A549 (cell line): ENCODE results near the gene KIF26A. TPM values are rescaled to one million over a fixed set of nuclear protein-coding genes. Genes with fewer than 3 reads are reported as not detected.

Experiments
- ATAC-seq, 2 experiments: fragments of 200-7000 bp in 1 of 2; fragments of >200 bp in 1 of 2; cut with Nextera tagmentation in 1 of 2; cut with Tn5 transposase in 1 of 2; 3 replicates each; pipeline versions ENCODE4 v1.8.0 to v1.9.1; 2018 to 2020; ENCODE audit warnings: mild to moderate bottlenecking in 1 of 2, moderate library complexity in 1 of 2
- CTCF ChIA-PET: fragments of 300-600 bp; sonication (Branson Sonifier 250); formaldehyde crosslinking; extraction: SDS; loops from one replicate; lab custom pipeline; 2021; ENCODE audit warnings: antibody characterized with exemption, inconsistent platforms; lab: Yijun Ruan, JAX
- POLR2A ChIA-PET: fragments of 350-600 bp; formaldehyde crosslinking; extraction: SDS; loops from one replicate; lab custom pipeline; 2021; ENCODE audit warnings: antibody characterized with exemption, inconsistent platforms; lab: Yijun Ruan, JAX
- DNase-seq, 2 experiments: peaks; one replicate each; pipeline versions ENCODE4 v3.0.0 to v3.0.0-alpha.2; 2011 to 2016; ENCODE audit warnings: low read depth in 1 of 2, low spot score in 1 of 2
- FAIRE-seq: peaks from 2 replicates; lab custom pipeline; 2011; peaks lifted over from hg19 to GRCh38; lab: Jason Lieb, UNC
- H3K27ac ChIP-seq, 2 experiments: fragments of >200 bp; sonication (Bioruptor Twin); formaldehyde crosslinking; 3 replicates each; pipeline ENCODE4 v1.5.1; 2016 to 2017
- H3K4me1 ChIP-seq: fragments of >200 bp; sonication (Bioruptor Twin); formaldehyde crosslinking; 3 replicates; pipeline ENCODE4 v1.6.1; 2016
- H3K4me2 ChIP-seq: fragments of >200 bp; sonication (Bioruptor Twin); formaldehyde crosslinking; 3 replicates; pipeline ENCODE4 v1.6.1; 2016
- H3K4me3 ChIP-seq: fragments of >200 bp; sonication (Bioruptor Twin); formaldehyde crosslinking; 3 replicates; pipeline ENCODE4 v1.5.1; 2016
- H3K9me3 ChIP-seq: fragments of >200 bp; sonication (Bioruptor Twin); formaldehyde crosslinking; 3 replicates; pipeline ENCODE4 v1.6.1; 2016
- BHLHE40 ChIP-seq: IDR thresholded peaks from 2 replicates; pipeline ENCODE4 v1.6.1; 2012; ENCODE audit warnings: low read depth, low read length, inconsistent platforms
- CBX2 ChIP-seq: fragments of 200-600 bp; sonication (generic); IDR thresholded peaks from 2 replicates; pipeline ENCODE4 v1.6.1; 2016; ENCODE audit warnings: low read depth, mild to moderate bottlenecking, borderline replicate concordance
- CBX8 ChIP-seq: fragments of 200-600 bp; sonication (generic); IDR thresholded peaks from 2 replicates; pipeline ENCODE4 v1.6.1; 2016
- CHD4 ChIP-seq: fragments of 200-600 bp; sonication (generic); IDR thresholded peaks from 2 replicates; pipeline ENCODE4 v1.6.1; 2016; ENCODE audit warnings: antibody characterized with exemption, mild to moderate bottlenecking, borderline replicate concordance
- EHF ChIP-seq: fragments of 250-450 bp; sonication (Bioruptor Pico); IDR thresholded peaks from 2 replicates; pipeline ENCODE4 v1.5.0; 2020; ENCODE audit warnings: mild to moderate bottlenecking
- FOXS1 ChIP-seq: fragments of 250-450 bp; sonication (Bioruptor Pico); IDR thresholded peaks from 2 replicates; pipeline ENCODE4 v1.5.0; 2020; ENCODE audit warnings: mild to moderate bottlenecking, moderate library complexity
- HDAC2 ChIP-seq: fragments of 200-600 bp; sonication (generic); IDR thresholded peaks from 2 replicates; pipeline ENCODE4 v1.6.1; 2016
- HMGXB4 ChIP-seq: fragments of 250-450 bp; sonication (Bioruptor Pico); IDR thresholded peaks from 2 replicates; pipeline ENCODE4 v1.5.0; 2021; ENCODE audit warnings: mild to moderate bottlenecking, moderate library complexity, borderline replicate concordance
- HOXA7 ChIP-seq: fragments of 250-450 bp; sonication (Bioruptor Pico); IDR thresholded peaks from 2 replicates; pipeline ENCODE4 v1.5.0; 2020; ENCODE audit warnings: mild to moderate bottlenecking, moderate library complexity
- MAFK ChIP-seq: fragments of 450-650 bp; IDR thresholded peaks from 2 replicates; pipeline ENCODE4 v1.6.1; 2014; ENCODE audit not compliant: partially characterized antibody
- MYC ChIP-seq: IDR thresholded peaks from 2 replicates; pipeline ENCODE4 v1.6.1; 2012; ENCODE audit warnings: mild to moderate bottlenecking, inconsistent platforms, low read length, improper control_type of control experiment, borderline replicate concordance
- NFE2L2 ChIP-seq: fragments of 150-350 bp; conservative IDR thresholded peaks from 2 replicates; pipeline ENCODE4 v1.6.1; 2014; ENCODE audit warnings: low read length
- PHF8 ChIP-seq: fragments of 200-600 bp; sonication (generic); IDR thresholded peaks from 2 replicates; pipeline ENCODE4 v1.6.1; 2016; ENCODE audit warnings: low read depth, mild to moderate bottlenecking, antibody characterized with exemption, moderate library complexity, borderline replicate concordance
- RAD21 ChIP-seq, 2 experiments: fragments of >200 bp in 1 of 2; sonication (Bioruptor Twin) in 1 of 2; formaldehyde crosslinking in 1 of 2; IDR thresholded peaks in 1 of 2; conservative IDR thresholded peaks in 1 of 2; 2 replicates in 1 of 2; 3 replicates in 1 of 2; pipeline ENCODE4 v1.6.1; 2012 to 2018; ENCODE audit warnings: inconsistent platforms in 1 of 2
- RARB ChIP-seq: fragments of 250-450 bp; sonication (Bioruptor Pico); IDR thresholded peaks from 2 replicates; pipeline ENCODE4 v1.8.0; 2021; ENCODE audit warnings: mild to moderate bottlenecking, moderate library complexity
- RFX5 ChIP-seq: fragments of 450-650 bp; IDR thresholded peaks from 2 replicates; pipeline ENCODE4 v1.7.1; 2014; ENCODE audit warnings: antibody characterized with exemption, mild to moderate bottlenecking, moderate library complexity
- SMC3 ChIP-seq: fragments of >200 bp; sonication (Bioruptor Twin); formaldehyde crosslinking; IDR thresholded peaks from 3 replicates; pipeline ENCODE4 v1.6.1; 2018; ENCODE audit warnings: inconsistent platforms
- ZC3H11A ChIP-seq: fragments of 450-650 bp; IDR thresholded peaks from 2 replicates; pipeline ENCODE4 v1.6.1; 2014; ENCODE audit warnings: antibody characterized with exemption, mild to moderate bottlenecking
- ZFP36 ChIP-seq: fragments of 450-650 bp; IDR thresholded peaks from 2 replicates; pipeline ENCODE4 v1.6.1; 2014; ENCODE audit warnings: borderline replicate concordance; ENCODE audit not compliant: partially characterized antibody
- ZSCAN20 ChIP-seq: fragments of 250-450 bp; sonication (Bioruptor Pico); IDR thresholded peaks from 2 replicates; pipeline ENCODE4 v1.8.0; 2022; ENCODE audit warnings: mild to moderate bottlenecking, moderate library complexity
- WGBS: methylation state at CpG from one replicate; pipeline ENCODE4 v1.1.6; 2017; ENCODE audit errors: missing lambda C conversion rate; 5-methylcytosine and 5-hydroxymethylcytosine counted together
- polyA plus RNA-seq, 4 experiments: library from polyadenylated mRNA; depleted of rRNA in 3 of 4; stranded (reverse); fragments of >200 nt; fragmentation: RNase III in 1 of 4; extraction: RNeasy Plus Mini Kit Qiagen cat#74134 plus additional on column Dnase treatment in 1 of 4; gene quantifications; 2 replicates in 3 of 4; 3 replicates in 1 of 4; pipeline ENCODE4 v1.2.3, GENCODE V29; 2011 to 2017
- TF ChIP-seq, protein P1 (sequence below): fragments of 250-450 bp; sonication (Bioruptor Pico); IDR thresholded peaks from 2 replicates; pipeline ENCODE4 v1.5.0; 2020; ENCODE audit warnings: low read depth, mild to moderate bottlenecking, moderate library complexity

KIF26A gene
- polyA plus RNA-seq, 2 of the 4 experiments (the other 2 are of a cell fraction) = 0.28 to 2.3 TPM

DNA sequence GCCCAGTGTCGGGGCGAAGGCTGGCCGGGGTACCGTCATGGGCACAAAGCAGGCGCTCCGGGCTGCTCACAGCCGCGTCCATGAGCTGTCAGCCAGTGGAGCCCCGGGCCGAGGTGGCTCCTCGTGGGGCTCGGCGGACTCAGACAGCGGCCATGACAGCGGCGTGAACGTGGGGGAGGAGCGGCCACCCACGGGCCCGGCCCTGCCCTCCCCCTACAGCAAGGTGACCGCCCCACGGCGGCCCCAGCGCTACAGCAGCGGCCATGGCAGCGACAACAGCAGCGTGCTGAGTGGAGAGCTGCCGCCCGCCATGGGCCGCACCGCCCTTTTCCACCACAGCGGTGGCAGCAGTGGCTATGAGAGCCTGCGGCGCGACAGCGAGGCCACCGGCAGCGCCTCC lies 39.0 kb downstream of the KIF26A start:
- ATAC-seq (peak in 1 of 2 experiments; percentile 43; a peak in 3 of 6 replicates), FAIRE-seq (no peak), DNase-seq (no peak)
- no CpG with 5 or more reads among the region's 38 CpGs for WGBS
- H3K27ac ChIP-seq = no peak overlapping the region
- no peak for TF ChIP-seq HOXA7 (CRISPR knock-in tag)
- no peak for TF ChIP-seq ZFP36
- TF ChIP-seq, protein P1, sequence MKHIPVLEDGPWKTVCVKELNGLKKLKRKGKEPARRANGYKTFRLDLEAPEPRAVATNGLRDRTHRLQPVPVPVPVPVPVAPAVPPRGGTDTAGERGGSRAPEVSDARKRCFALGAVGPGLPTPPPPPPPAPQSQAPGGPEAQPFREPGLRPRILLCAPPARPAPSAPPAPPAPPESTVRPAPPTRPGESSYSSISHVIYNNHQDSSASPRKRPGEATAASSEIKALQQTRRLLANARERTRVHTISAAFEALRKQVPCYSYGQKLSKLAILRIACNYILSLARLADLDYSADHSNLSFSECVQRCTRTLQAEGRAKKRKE (CRISPR knock-in tag) = no peak
- no peak for TF ChIP-seq EHF (CRISPR knock-in tag)
- TF ChIP-seq ZSCAN20 (CRISPR knock-in tag) = no peak
- TF ChIP-seq MYC = no peak
- ChIA-PET CTCF (no interaction called here), POLR2A (no interaction called here)
- H3K4me1 ChIP-seq = no peaks in the 10 kb centered on the region
- no peaks in the 10 kb centered on the region for H3K9me3 ChIP-seq
- no peak overlapping the region for H3K4me3 ChIP-seq
- no peak overlapping the region for H3K4me2 ChIP-seq

DNA sequence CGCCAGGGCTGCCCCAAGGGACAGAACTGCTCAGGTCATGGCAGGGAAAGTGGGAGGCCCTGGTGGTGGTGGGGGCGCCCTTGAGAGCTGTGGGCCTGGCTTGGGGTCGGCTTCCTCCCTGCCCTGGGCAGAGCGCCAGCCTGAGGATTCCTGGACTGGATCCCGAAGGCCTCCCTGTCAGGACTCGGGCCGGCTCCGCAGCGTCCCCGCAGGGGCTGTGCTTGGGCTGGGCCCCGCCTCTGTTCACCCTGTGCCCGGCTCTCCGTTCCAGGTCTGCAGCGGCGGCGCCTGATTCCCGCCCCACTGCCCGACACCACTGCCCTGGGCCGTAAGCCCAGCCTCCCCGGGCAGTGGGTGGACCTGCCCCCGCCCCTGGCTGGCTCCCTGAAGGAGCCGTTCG lies 39.9 kb downstream of the KIF26A start:
- DNase-seq (no peak), FAIRE-seq (no peak), ATAC-seq (no peak)
- TF ChIP-seq MAFK = no peak
- TF ChIP-seq RAD21 (conservative IDR thresholded peaks at IDR 0.05 in 1 of 2, IDR thresholded peaks at IDR 0.05 in 1 of 2) = no peak
- TF ChIP-seq MYC = no peak
- TF ChIP-seq RFX5 = no peak
- TF ChIP-seq CHD4 = no peak
- no peak for TF ChIP-seq ZC3H11A
- TF ChIP-seq RARB (CRISPR knock-in tag) = no peak
- no peak for TF ChIP-seq CBX2
- no peak for TF ChIP-seq HMGXB4
- no peak for TF ChIP-seq PHF8
- TF ChIP-seq NFE2L2 = no peak
- TF ChIP-seq CBX8 = no peak
- no peak for TF ChIP-seq FOXS1 (CRISPR knock-in tag)
- no peak for TF ChIP-seq BHLHE40
- TF ChIP-seq SMC3 = no peak
- no peak for TF ChIP-seq HDAC2
- CTCF ChIA-PET = no interaction called here
- WGBS = 85% methylated on average over 4 of the region's 23 CpGs
- Histone ChIP-seq H3K4me1 (no peaks in the 10 kb centered on the region), H3K4me3 (no peak overlapping the region), H3K27ac (no peak overlapping the region), H3K9me3 (no peaks in the 10 kb centered on the region), H3K4me2 (no peak overlapping the region)
- POLR2A ChIA-PET = no interaction called here

- FAIRE-seq (no peak), ATAC-seq (no peak), DNase-seq (no peak)
- TF ChIP-seq ZFP36 (no peak), CHD4 (no peak)
- H3K4me1 ChIP-seq = no peaks in the 10 kb centered on the region
- H3K27ac ChIP-seq = no peak overlapping the region
- H3K9me3 ChIP-seq = no peaks in the 10 kb centered on the region
- H3K4me3 ChIP-seq = no peak overlapping the region
- ChIA-PET CTCF (no interaction called here), POLR2A (no interaction called here)
- WGBS = 90% methylated on average over 4 of the region's 21 CpGs
- H3K4me2 ChIP-seq = no peak overlapping the region
These were observed 40.7 kb downstream of the KIF26A start for GRCh38 chr14:104179126-104179525.
